DMS153 treated with DMSO at 0.1 percent for 48 hours (cell line): Measurements from ENCODE around the gene STRN.
"Not testable (repeated sequence)": the region's sequence is repeated elsewhere in the genome, so short reads cannot be mapped to it uniquely, and the experiment has no call there.

ENCODE experiments used
- DNase-seq: peaks from one replicate; lab custom pipeline; 2025; ENCODE audit not compliant: unreplicated experiment; lab: John Stamatoyannopoulos, UW

The STRN gene

GRCh38 chr2:36849265-36849664 is 117.1 kb downstream of the STRN start:
- no peak for DNase-seq

DNA sequence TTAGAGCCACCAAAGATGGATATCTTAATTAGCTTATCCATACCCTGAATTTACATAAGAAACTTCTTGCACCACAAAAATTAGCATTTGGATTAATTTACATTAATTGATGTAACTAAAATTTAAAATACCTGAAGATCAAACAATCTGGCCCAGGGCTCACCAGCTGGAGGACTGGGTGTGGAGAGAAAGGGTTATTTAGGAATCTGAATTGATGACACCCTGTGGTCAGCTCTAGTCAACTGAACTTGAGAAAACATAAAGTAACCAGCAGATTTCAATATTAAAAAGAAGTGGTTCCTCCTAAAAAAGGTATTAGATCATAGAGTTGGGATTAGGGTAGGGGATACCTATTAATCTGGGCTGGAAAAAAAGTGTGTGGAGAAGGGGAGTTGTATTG is 122.5 kb downstream of the STRN start:
- no peak for DNase-seq

DNA sequence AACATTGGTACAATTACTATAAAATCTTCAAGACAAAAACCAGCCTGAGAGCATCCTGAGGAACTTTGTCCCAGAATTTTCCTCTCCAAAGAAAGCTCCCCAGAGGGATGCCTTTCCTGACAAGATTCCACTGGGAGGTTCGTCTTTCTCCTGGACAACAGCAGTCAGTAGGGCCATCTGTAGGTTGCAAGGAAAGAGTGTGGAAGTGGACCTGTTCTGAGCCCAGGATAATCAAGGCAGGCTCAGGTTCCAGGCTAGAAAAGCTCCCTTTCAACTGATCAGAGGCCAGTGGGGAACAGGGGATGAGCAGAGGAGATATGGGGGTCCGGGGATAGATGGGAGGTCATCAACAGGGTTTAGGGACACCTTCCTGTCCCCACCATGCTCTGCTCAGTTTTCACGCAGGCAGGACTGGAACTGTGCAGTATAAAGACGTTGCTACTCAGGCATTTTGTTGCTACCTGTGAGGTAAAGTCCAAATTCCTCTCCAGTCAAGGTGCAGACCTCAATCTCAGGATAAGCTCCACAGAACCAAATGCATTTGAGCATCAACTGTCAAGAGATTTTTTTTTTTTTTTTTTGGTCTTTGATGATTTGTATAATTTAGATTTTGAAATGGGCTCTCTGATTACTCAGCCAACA is 126.2 kb downstream of the STRN start:
- DNase-seq, result no peak

DNA sequence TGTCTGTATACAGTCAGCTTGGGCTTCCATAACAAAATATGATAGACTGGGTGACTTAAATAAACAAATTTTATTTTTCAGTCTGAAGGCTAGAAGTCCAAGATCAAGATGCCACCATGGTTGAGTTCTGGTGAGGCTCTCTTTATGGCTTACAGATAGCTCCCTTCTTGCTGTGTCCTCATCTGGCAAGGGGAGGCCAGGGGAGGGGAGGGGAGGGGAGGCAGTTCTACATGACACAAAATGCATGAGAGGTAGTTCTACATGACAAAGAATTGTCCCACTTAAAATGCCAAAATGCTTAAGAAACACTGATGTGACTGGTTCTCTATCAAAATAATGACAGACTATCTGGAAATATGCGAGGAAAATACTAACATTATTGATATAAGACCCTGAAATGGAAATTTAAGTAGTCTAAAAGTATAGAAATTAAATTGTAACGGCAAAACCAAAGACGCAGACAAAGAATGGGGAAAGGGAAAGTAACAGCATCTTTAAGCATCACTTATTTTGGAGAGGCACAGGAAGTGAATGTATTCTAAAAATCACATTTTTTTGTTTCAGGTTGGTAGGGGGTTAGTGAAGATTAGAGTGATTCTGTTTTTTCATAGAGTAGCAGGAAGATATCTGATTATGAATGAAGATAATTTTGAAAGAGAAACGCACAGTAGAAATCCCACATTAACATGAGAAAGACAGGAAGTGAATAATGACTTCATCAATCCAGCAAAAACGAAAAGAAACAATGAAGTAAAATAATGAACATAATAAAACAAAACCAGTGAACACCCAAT is 131.4 kb downstream of the STRN start:
- no peak for DNase-seq

- no peak for DNase-seq
Observed at GRCh38 chr2:36834203-36834602, 132.1 kb downstream of the STRN start.

- DNase-seq, result no peak
Observed at GRCh38 chr2:36831185-36831584, 135.2 kb downstream of the STRN start.

DNA sequence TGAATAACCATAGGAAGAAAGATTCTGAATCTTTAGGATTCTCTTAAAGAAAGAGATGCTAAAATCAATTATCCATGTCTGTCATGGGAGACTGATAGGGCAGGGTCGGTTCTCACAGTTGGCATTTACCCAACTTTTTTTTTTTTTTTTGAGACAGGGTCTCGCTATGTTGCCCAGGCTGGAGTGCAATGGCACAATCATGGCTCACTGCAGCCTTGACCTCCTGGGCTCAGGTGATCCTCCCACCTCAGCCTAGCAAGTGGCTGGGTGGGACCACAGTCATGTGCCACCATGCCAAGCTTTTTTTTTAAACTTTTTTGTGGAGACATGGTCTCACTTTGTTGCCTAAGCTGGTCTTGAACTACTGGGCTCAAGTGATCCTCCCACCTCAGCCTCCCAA is 141.7 kb downstream of the STRN start:
- DNase-seq, result not testable (repeated sequence)

DNA sequence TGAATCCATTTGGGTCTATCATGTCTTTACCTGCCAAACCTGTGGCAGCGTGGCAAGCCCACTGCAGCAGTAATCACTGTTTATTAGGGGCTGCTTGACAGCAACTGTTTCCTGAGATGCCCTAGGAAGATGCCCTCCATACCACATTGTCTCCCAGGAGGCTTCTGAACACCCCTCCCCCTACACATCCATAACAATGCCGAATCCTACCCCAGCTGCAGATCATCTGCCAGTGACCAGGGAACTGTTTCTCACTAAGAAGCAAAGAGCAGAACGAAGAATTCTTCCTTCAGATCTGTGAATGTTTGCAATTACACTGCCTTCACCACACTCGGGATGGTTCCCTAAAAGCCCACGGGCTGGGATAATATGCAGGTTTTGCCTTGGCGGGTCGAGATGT is 142.1 kb downstream of the STRN start:
- no peak for DNase-seq

DNA sequence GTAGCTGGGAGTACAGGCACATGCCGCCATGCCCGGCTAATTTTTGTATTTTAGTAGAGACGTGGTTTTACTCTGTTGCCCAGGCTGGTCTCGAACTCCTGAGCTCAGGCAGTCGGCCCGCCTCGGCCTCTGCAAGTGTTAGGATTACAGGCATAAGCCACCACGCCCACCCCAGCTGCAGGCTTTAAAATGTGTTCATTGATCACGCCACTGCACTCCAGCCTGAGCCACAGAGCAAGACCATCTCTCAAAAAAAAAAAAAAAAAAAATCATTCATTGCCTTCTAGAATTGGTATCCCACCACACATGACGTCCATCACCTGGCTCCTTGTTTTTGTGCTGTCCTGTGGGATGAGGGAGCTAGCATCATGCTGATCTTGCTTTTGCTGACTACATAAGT is 142.5 kb downstream of the STRN start:
- DNase-seq, result no peak

DNA sequence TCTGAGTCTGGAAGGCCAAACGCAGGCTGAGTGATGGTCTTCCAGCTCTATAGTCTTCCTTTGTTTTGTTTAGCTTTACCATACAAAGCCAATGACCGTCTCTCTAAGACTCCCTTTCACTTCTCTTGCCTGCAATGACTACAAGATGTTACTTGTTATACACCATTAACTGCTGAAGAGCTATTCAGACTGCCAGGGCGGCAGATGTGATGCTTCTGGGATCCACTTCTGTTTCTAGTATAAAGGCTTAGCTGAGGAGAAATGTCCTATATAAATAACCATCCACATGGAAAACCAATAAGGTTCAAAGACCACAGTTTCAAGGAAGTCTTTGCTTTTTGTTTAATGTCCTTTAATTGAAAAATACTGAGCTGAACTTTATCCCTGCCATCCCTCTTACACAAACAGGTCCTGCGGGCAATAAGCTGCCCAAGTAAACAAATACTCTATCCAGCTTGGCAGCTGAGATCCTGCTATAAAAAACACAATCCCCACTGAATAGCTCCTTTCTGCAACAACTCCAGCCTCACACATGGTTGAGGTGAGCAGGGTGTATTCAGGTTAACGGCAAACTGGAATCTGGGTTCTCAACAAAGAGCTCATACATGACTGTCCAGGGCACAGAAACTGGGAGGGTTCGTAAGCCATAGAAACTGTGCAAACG is 145.3 kb downstream of the STRN start:
- DNase-seq, result peak; percentile 92

- DNase-seq, result no peak
Observed at GRCh38 chr2:36819095-36819711, 147.1 kb downstream of the STRN start.

- DNase-seq, result no peak
Observed at GRCh38 chr2:36818542-36818941, 147.8 kb downstream of the STRN start.

- no peak for DNase-seq
Observed at GRCh38 chr2:36812196-36812595, 154.1 kb downstream of the STRN start.

DNA sequence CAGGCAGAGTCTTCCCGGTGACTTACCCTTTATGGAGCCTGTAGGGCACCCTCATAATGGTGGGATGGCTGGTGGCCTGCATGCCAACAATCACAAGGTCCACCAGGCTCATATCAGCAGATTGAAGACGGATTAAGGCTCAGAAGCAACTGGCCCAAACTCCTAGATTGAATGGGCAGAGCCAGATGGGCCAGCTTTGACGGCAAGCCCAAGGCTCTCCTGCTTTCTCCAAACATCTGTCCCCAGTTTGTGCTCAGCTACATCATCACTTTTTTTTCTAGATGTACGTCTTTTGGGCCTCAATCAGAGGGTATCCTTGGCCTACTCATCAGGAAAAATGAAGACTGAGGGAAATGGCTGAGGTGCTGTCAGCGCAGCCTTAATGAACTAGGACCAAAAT is 155.3 kb downstream of the STRN start:
- DNase-seq, result no peak

- DNase-seq, result no peak
Observed at GRCh38 chr2:36809069-36809445, 157.3 kb downstream of the STRN start.

GRCh38 chr2:36808386-36809068 is 157.8 kb downstream of the STRN start:
- DNase-seq, result no peak

- DNase-seq, result no peak
Observed at GRCh38 chr2:36807223-36807886, 159.0 kb downstream of the STRN start.

DNA sequence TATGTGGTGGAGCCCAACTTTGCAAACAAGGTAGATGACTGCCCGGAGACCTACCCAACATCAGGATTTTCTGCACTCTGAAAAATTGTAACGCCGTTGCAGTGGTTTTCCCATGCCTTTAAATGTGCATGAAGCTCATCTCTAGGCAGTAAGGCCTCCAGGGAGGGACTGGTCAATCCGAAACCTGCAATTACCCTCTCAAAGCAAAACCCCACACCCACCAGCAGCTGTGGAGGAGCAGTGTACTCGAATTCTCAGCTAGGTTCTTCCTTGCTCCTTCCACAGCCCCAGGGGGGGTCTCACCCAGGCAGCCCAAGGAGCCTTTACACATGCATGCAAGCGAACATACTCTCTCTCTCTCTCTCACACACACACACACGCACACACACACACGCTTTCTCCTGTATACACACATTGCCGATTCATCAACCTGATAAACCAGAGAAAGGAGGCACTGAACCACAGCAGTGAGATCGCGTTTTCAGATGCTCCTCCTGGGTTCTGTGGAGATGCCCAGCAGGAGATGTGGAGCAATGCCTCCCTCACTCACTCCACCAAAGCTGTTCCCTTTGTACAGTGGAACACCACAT is 160.6 kb downstream of the STRN start:
- DNase-seq, result no peak

DNA sequence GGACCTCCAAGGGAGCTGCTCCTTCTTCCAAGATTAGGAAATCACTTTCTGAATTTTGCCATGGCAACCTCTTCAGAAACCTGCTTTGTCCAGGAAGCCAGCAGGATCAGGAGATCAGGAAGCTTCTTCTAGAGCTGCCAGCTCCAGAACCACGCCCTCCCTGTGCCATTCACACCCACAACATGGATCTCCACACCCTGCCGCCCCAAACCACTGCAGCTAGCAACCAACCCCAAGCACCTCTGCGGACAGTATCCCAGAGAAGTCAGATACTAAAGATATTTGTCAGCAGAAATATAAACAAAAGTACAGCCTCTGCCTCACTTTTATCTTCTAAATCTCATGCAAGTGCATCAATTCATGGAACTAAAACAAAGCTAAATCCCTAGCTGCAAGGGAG is 163.4 kb downstream of the STRN start:
- DNase-seq, result no peak

- DNase-seq, result no peak
Observed at GRCh38 chr2:36801088-36801487, 165.2 kb downstream of the STRN start.
